Thyroid gland (tissue), 4 donors: ENCODE measurements around the gene SYTL3. TPM values are rescaled to one million over a fixed set of nuclear protein-coding genes. Genes with fewer than 3 reads are reported as not detected.

Experiments
- DNase-seq, 2 donors: peaks; one replicate each; pipeline ENCODE4 v3.0.0-alpha.2; 2019
- H3K27ac ChIP-seq, 3 donors: fragments of 200-600 bp; sonication (generic); 1 replicate in 2 of 3; 2 replicates in 1 of 3; pipeline ENCODE4 v1.5.1; 2016 to 2019; ENCODE audit warnings: mild to moderate bottlenecking in 1 of 3, moderate library complexity in 1 of 3
- H3K27me3 ChIP-seq: fragments of 200-600 bp; sonication (generic); one replicate; pipeline ENCODE4 v1.5.1; 2019
- H3K36me3 ChIP-seq, 2 donors: fragments of 200-600 bp; sonication (generic); one replicate each; pipeline ENCODE4 v1.5.1; 2016 to 2019
- H3K4me1 ChIP-seq, 2 donors: fragments of 200-600 bp; sonication (generic); one replicate each; pipeline ENCODE4 v1.5.1; 2017 to 2019
- H3K4me3 ChIP-seq, 3 donors: fragments of 200-600 bp; sonication (generic); replicated peaks in 1 of 3; 1 replicate in 2 of 3; 2 replicates in 1 of 3; pipeline ENCODE4 v1.5.1; 2016; ENCODE audit warnings: mild to moderate bottlenecking in 1 of 3
- H3K9me3 ChIP-seq: fragments of 200-600 bp; sonication (generic); one replicate; pipeline ENCODE4 v1.5.1; 2017
- CTCF ChIP-seq, 6 experiments: fragments of 200-600 bp in 3 of 6; fragments of 450-650 bp in 3 of 6; sonication (generic) in 3 of 6; IDR thresholded peaks; one replicate each; pipeline ENCODE4 v1.5.1; 2016 to 2019; ENCODE audit warnings: antibody characterized with exemption in 6 of 6, mild to moderate bottlenecking in 2 of 6, inconsistent platforms in 1 of 6, moderate library complexity in 1 of 6
- POLR2A ChIP-seq, 2 donors: fragments of 450-650 bp; IDR thresholded peaks; one replicate each; pipeline ENCODE4 v1.6.1; 2017; ENCODE audit warnings: antibody characterized with exemption in 2 of 2, mild to moderate bottlenecking in 2 of 2, moderate library complexity in 1 of 2
- WGBS, 2 donors: methylation state at CpG; one replicate each; pipeline ENCODE4 v1.1.5; 2017; 5-methylcytosine and 5-hydroxymethylcytosine counted together
- intact Hi-C: fragments of 100-400 bp; cut with DNase I; formaldehyde crosslinking; loops from one replicate; pipeline ENCODE4 v1.15.1; 2023
- total RNA-seq, 4 donors: library from RNA; depleted of rRNA; stranded (reverse); fragments of >200 nt; gene quantifications; one replicate each; pipeline ENCODE4 v1.2.3, GENCODE V29; 2016

Gene SYTL3
- total RNA-seq, 4 donors from 2014 or later = 16.9 to 33.0 (median 24.4) TPM

DNA sequence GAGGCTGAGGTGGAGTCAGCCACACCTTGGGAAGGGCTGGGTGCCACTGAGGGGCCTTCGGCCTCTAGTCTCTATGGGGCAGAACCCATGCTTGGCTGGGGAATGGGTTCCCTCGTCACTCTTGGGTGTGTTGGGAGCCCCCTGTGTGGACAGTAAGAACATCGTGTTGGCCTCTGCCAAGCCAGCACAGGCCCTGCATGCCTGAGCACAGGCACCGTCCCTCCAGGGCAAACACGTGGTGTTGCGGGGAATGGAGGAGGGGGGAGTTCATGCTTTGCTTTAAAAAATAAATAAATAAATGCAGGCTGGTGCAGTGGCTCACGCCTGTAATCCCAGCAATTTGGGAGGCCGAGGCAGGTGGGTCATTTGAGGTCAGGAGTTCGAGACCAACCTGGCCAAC, 106.3 kb downstream of the SYTL3 start:
- Histone ChIP-seq H3K4me3 (no peak overlapping the region), H3K36me3 (peaks cover 0 to 5% of the 10 kb centered on the region in 2 donors), H3K9me3 (no peaks in the 10 kb centered on the region), H3K27me3 (no peaks in the 10 kb centered on the region), H3K27ac (no peak overlapping the region), H3K4me1 (peaks cover 2 to 14% of the 10 kb centered on the region in 2 donors)
- intact Hi-C loops = no loop called here
- DNase-seq = no peak
- WGBS, 2 donors = 94% methylated on average over 9 of the region's 9 CpGs
- TF ChIP-seq CTCF (IDR thresholded peaks at IDR 0.05) = no peak
- TF ChIP-seq POLR2A (IDR thresholded peaks at IDR 0.05) = no peak

- TF ChIP-seq POLR2A (IDR thresholded peaks at IDR 0.05) (no peak), CTCF (IDR thresholded peaks at IDR 0.05) (no peak)
- no peak overlapping the region for H3K4me3 ChIP-seq
These were observed 107.3 kb downstream of the SYTL3 start for GRCh38 chr6:158756977-158757752.

DNA sequence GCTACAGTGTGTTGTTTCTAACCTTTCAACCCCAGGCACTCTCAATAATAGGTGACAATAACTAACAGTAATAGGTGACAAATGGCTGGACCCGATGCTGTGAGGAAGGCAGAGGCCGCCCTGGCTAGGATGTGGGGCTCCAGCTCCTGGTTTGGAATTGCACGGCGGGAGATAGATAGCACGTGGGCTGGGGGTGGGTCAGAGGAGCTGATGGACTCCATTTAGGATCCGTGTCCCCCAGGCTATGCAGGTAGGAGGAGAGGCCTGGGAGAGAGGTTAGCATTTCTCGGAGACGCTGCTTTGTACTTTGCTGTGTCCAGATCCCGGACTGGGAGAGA, 107.9 kb downstream of the SYTL3 start:
- Histone ChIP-seq H3K9me3 (no peaks in the 10 kb centered on the region), H3K36me3 (no peaks in the 10 kb centered on the region), H3K4me3 (no peak overlapping the region), H3K27me3 (no peaks in the 10 kb centered on the region), H3K4me1 (peaks cover 2 to 24% of the 10 kb centered on the region in 2 donors), H3K27ac (no peak overlapping the region)
- 80 to 89% methylated on average over 9 of the region's 9 CpGs for WGBS, 2 donors
- no peak for DNase-seq
- intact Hi-C loops = no loop called here
- TF ChIP-seq POLR2A (IDR thresholded peaks at IDR 0.05) = no peak

More at GRCh38 chr6:158756977-158757752, 107.3 kb downstream of the SYTL3 start:
- H3K27me3 ChIP-seq = no peaks in the 10 kb centered on the region
- no peak overlapping the region for H3K27ac ChIP-seq
- H3K4me1 ChIP-seq = peaks cover 2 to 18% of the 10 kb centered on the region in 2 donors
- intact Hi-C loops = no loop called here
- 89 to 91% methylated on average over 18 to 23 of the region's 25 CpGs for WGBS, 2 donors
- no peaks in the 10 kb centered on the region for H3K9me3 ChIP-seq
- H3K36me3 ChIP-seq = no peaks in the 10 kb centered on the region
- DNase-seq = no peak

- Histone ChIP-seq H3K27ac (no peak overlapping the region), H3K27me3 (no peaks in the 10 kb centered on the region), H3K4me1 (peaks cover 2 to 30% of the 10 kb centered on the region in 2 donors), H3K36me3 (no peaks in the 10 kb centered on the region), H3K4me3 (no peak overlapping the region), H3K9me3 (no peaks in the 10 kb centered on the region)
- intact Hi-C loops = no loop called here
- no peak for DNase-seq
- WGBS, 2 donors = 77 to 82% methylated on average over 7 to 9 of the region's 9 CpGs
- TF ChIP-seq POLR2A (IDR thresholded peaks at IDR 0.05) (no peak), CTCF (IDR thresholded peaks at IDR 0.05) (no peak)
These were observed 108.6 kb downstream of the SYTL3 start for GRCh38 chr6:158758451-158758860.

DNA sequence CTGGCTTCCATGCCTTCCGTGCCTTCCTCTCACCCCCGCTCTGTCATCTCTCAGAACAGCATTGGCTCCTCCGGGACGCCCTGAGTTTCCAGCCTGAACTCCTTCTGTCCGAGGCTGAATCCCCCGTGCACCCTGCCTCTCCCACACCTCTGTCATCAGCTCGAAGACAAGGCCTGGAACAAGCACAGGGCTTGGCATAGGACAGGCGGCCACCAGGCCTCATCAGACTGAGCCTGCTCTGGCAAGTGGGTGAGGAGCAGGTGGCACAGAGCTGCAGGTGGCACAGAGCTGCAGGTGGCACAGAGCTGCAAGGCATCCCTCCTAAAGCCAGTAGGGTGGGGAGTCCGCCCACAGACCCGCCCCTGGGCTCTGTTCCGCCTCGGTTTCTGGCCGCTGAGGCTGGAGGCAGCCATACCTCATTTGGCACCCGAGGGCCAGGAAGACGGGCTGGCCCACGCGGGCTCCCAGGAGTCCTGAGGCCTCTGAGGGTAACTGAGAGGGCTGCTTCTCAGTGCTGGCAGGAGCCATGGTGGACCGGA, 109.2 kb downstream of the SYTL3 start:
- Histone ChIP-seq H3K27ac (peak overlapping the region in 2 of 3 donors; percentile 69 to 83), H3K27me3 (no peaks in the 10 kb centered on the region), H3K4me3 (no peak overlapping the region), H3K36me3 (peaks cover 0 to 1% of the 10 kb centered on the region in 2 donors), H3K4me1 (peaks cover 8 to 35% of the 10 kb centered on the region in 2 donors), H3K9me3 (no peaks in the 10 kb centered on the region)
- WGBS, 2 donors = 88 to 98% methylated on average over 8 to 9 of the region's 18 CpGs
- intact Hi-C loops = no loop called here
- TF ChIP-seq POLR2A (IDR thresholded peaks at IDR 0.05) (no peak), CTCF (IDR thresholded peaks at IDR 0.05) (no peak)
- DNase-seq = no peak
